HepG2 (cell line): Measurements from ENCODE around the gene GRB10. TPM values are rescaled to one million over a fixed set of nuclear protein-coding genes. Genes with fewer than 3 reads are reported as not detected.

Experiments
- ATAC-seq: fragments of 200-7000 bp; cut with Tn5 transposase; 3 replicates; pipeline ENCODE4 v1.9.1; 2020; ENCODE audit warnings: mild to moderate bottlenecking, moderate library complexity
- BruUV-seq: library from RNA; stranded (reverse); fragments of 400-500 nt; replicated peaks from 2 replicates; lab custom pipeline; 2021; lab: Mats Ljungman, UMichigan
- CTCF ChIA-PET: fragments of 300-600 bp; formaldehyde crosslinking; extraction: SDS; loops from one replicate; lab custom pipeline; 2021; ENCODE audit warnings: low total read pairs, inconsistent platforms, low intra/inter-chr PET ratio; lab: Yijun Ruan, JAX
- POLR2A ChIA-PET: fragments of 350-600 bp; sonication (Branson Sonifier 250); formaldehyde crosslinking; loops from one replicate; lab custom pipeline; 2020; ENCODE audit warnings: antibody characterized with exemption, inconsistent platforms; lab: Yijun Ruan, JAX
- DNase-seq: peaks from one replicate; pipeline ENCODE4 v3.0.0-alpha.2; 2015; ENCODE audit warnings: low spot score
- FAIRE-seq: peaks from 3 replicates; lab custom pipeline; 2011; peaks lifted over from hg19 to GRCh38; lab: Jason Lieb, UNC
- H2AFZ ChIP-seq: one replicate; pipeline ENCODE4 v1.6.1; 2011; ENCODE audit warnings: low read length, inconsistent platforms
- H3K27ac ChIP-seq: fragments of 300-600 bp; 3 replicates; pipeline ENCODE4 v1.8.0; 2011; ENCODE audit warnings: mixed run types, mild to moderate bottlenecking, mixed read lengths, low read length, inconsistent platforms; ENCODE audit not compliant: insufficient read depth; ENCODE audit errors: extremely low read length
- H3K27me3 ChIP-seq, 2 experiments: fragments of 200-600 bp in 1 of 2; 2 replicates in 1 of 2; 3 replicates in 1 of 2; pipeline versions ENCODE4 v1.6.0 to v1.8.0; 2011; ENCODE audit warnings: low read length in 2 of 2, mild to moderate bottlenecking in 2 of 2, moderate library complexity in 2 of 2, inconsistent platforms in 1 of 2; ENCODE audit not compliant: insufficient read depth in 2 of 2, control insufficient read depth in 1 of 2
- H3K36me3 ChIP-seq, 2 experiments: fragments of 200-600 bp in 1 of 2; replicated peaks in 1 of 2; 2 replicates in 1 of 2; 3 replicates in 1 of 2; pipeline versions ENCODE4 v1.5.1 to v1.8.0; 2011; ENCODE audit warnings: low read length in 2 of 2, inconsistent platforms in 1 of 2; ENCODE audit not compliant: insufficient read depth in 2 of 2, control insufficient read depth in 1 of 2
- H3K4me1 ChIP-seq: 2 replicates; pipeline ENCODE4 v1.5.1; 2012; ENCODE audit warnings: low read length, inconsistent platforms; ENCODE audit not compliant: insufficient read depth
- H3K4me2 ChIP-seq: 2 replicates; pipeline ENCODE4 v1.6.0; 2011; ENCODE audit warnings: low read depth, low read length, inconsistent platforms
- H3K4me3 ChIP-seq, 3 experiments: fragments of 200-600 bp in 1 of 3; sonication (generic), shearing (Covaris generic) in 1 of 3; replicated peaks in 1 of 3; 2 replicates each; pipeline ENCODE4 v1.5.1; 2011 to 2016; ENCODE audit warnings: low read length in 3 of 3, inconsistent platforms in 2 of 3, low read depth in 2 of 3, mild to moderate bottlenecking in 2 of 3, control low read depth in 1 of 3, mixed read lengths in 1 of 3; ENCODE audit not compliant: insufficient read depth in 1 of 3
- H3K79me2 ChIP-seq: one replicate; pipeline ENCODE4 v1.6.1; 2011; ENCODE audit warnings: low read length, inconsistent platforms; ENCODE audit not compliant: insufficient read depth
- H3K9ac ChIP-seq: 2 replicates; pipeline ENCODE4 v1.6.0; 2011; ENCODE audit warnings: mild to moderate bottlenecking, low read depth, low read length, inconsistent platforms; ENCODE audit not compliant: insufficient read depth
- H3K9me3 ChIP-seq: 2 replicates; pipeline ENCODE4 v1.5.1; 2012; ENCODE audit warnings: mild to moderate bottlenecking, low read length
- H4K20me1 ChIP-seq: 2 replicates; pipeline ENCODE4 v1.6.0; 2011; ENCODE audit warnings: inconsistent platforms, mild to moderate bottlenecking, low read length, moderate library complexity; ENCODE audit not compliant: insufficient read depth
- CBX2 ChIP-seq, 2 experiments: fragments of 200-600 bp in 1 of 2; sonication (generic); formaldehyde crosslinking in 1 of 2; IDR thresholded peaks; 2 replicates each; pipeline versions ENCODE4 v1.7.0 to v1.8.1; 2018 to 2022; ENCODE audit warnings: low read depth in 2 of 2, low read length in 1 of 2, mild to moderate bottlenecking in 1 of 2, missing genetic modification reagents in 1 of 2
- CEBPZ ChIP-seq: IDR thresholded peaks from 2 replicates; pipeline ENCODE4 v1.6.1; 2012; ENCODE audit warnings: low read length, improper control_type of control experiment
- CREB3 ChIP-seq: sonication (generic); formaldehyde crosslinking; IDR thresholded peaks from 2 replicates; pipeline ENCODE4 v1.5.0; 2020; ENCODE audit warnings: missing genetic modification reagents
- GTF3A ChIP-seq: sonication (generic); formaldehyde crosslinking; conservative IDR thresholded peaks from 2 replicates; pipeline ENCODE4 v1.4.0; 2020; ENCODE audit warnings: mild to moderate bottlenecking, missing genetic modification reagents
- POGK ChIP-seq: sonication (generic); formaldehyde crosslinking; conservative IDR thresholded peaks from 2 replicates; pipeline ENCODE4 v1.8.0; 2022; ENCODE audit warnings: mild to moderate bottlenecking, moderate library complexity, missing genetic modification reagents
- RFX1 ChIP-seq: fragments of 450-650 bp; IDR thresholded peaks from 2 replicates; pipeline ENCODE4 v1.6.1; 2017
- SMARCC2 ChIP-seq: fragments of 450-650 bp; IDR thresholded peaks from 2 replicates; pipeline ENCODE4 v1.6.1; 2017; ENCODE audit warnings: antibody characterized with exemption, mild to moderate bottlenecking
- TBX2 ChIP-seq: sonication (generic); formaldehyde crosslinking; IDR thresholded peaks from 2 replicates; pipeline ENCODE4 v1.5.0; 2020; ENCODE audit warnings: missing genetic modification reagents, mild to moderate bottlenecking, borderline replicate concordance
- ZBTB25 ChIP-seq: IDR thresholded peaks from 2 replicates; pipeline ENCODE4 v1.6.1; 2018; ENCODE audit warnings: missing genetic modification reagents
- ZKSCAN8 ChIP-seq: IDR thresholded peaks from 2 replicates; pipeline ENCODE4 v1.6.1; 2016; ENCODE audit warnings: borderline replicate concordance, missing genetic modification reagents, missing compliant biosample characterization
- ZNF451 ChIP-seq: sonication (generic); formaldehyde crosslinking; IDR thresholded peaks from 2 replicates; pipeline ENCODE4 v1.5.0; 2020; ENCODE audit warnings: mild to moderate bottlenecking, missing genetic modification reagents
- ZNF883 ChIP-seq: sonication (generic); formaldehyde crosslinking; IDR thresholded peaks from 2 replicates; pipeline ENCODE4 v1.5.1; 2020; ENCODE audit warnings: mild to moderate bottlenecking, missing genetic modification reagents; ENCODE audit errors: not compliant biosample characterization
- WGBS: methylation state at CpG from one replicate; pipeline ENCODE4 v1.1.6; 2017; ENCODE audit warnings: low lambda C conversion rate; 5-methylcytosine and 5-hydroxymethylcytosine counted together
- in situ Hi-C: cut with HindIII; loops from 2 replicates; pipeline ENCODE4 v1.10.0; 2017; ENCODE audit warnings: low pct_unique_long_range_greater_than_20kb; ENCODE audit not compliant: extremely low pct_ligation_motif_present
- intact Hi-C: fragments of 100-400 bp; cut with micrococcal nuclease; formaldehyde crosslinking; loops from one replicate; pipeline ENCODE4 v1.10.0; 2022; ENCODE audit not compliant: unreplicated experiment
- polyA plus RNA-seq, 8 experiments: library from polyadenylated mRNA; depleted of rRNA in 3 of 8; stranded (reverse) in 7 of 8; unstranded in 1 of 8; fragments of >200 nt; fragmentation: Illumina TruSeq in 4 of 8; extraction: Trizol in 4 of 8; gene quantifications; 2 replicates each; pipeline versions ENCODE4 v1.2.1 to v1.2.3, GENCODE V29; 2011 to 2016; ENCODE audit warnings: low read depth in 4 of 8, missing spikeins in 1 of 8, mixed read lengths in 1 of 8; ENCODE audit not compliant: insufficient read depth in 1 of 8
- total RNA-seq, 5 experiments: library from RNA; depleted of rRNA; stranded (reverse); fragments of >200 nt; fragmentation: Illumina TruSeq; extraction: Trizol; gene quantifications; 2 replicates each; pipeline ENCODE4 v1.2.3, GENCODE V29; 2016; ENCODE audit warnings: low read depth in 1 of 5
- TF ChIP-seq, protein P1 (sequence below), 2 experiments: IDR thresholded peaks; 2 replicates each; pipeline ENCODE4 v1.6.1; 2011 to 2012; ENCODE audit warnings: low read length in 2 of 2, borderline replicate concordance in 1 of 2, low read depth in 1 of 2, mild to moderate bottlenecking in 1 of 2, moderate library complexity in 1 of 2

Gene GRB10
- total and polyA plus RNA-seq, 2 of the 13 experiments (the other 11 are each of a cell fraction or from before 2014, with no cell fraction given): 4.0 to 6.8 TPM

DNA sequence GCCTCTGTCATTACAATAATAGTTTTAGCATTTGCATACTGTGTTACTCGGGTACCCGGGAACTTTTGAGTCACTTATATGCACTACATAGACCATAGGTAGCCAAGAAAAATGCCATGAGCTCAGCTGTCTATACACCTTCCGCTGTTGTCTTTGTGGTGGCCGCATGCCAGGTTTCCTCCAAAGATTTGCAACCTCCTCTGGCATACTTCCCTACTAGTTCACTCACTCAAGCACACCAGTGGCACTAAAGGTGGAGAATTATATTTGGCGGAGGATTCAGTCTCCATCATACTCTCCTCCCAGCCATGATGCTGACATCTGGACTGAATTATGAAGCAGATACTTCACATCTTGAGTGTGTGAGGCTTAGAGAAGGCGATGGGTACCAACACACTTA, 35.6 kb upstream of the GRB10 start:
- Histone ChIP-seq H3K9me3 (no peaks in the 10 kb centered on the region), H3K27me3 (peaks cover 0 to 8% of the 10 kb centered on the region in 2 experiments; a peak in 1 of 5 replicates), H3K27ac (no peak overlapping the region), H2AFZ (no peak overlapping the region), H4K20me1 (no peaks in the 10 kb centered on the region), H3K4me2 (no peak overlapping the region), H3K36me3 (no peaks in the 10 kb centered on the region), H3K4me1 (peaks cover 19% of the 10 kb centered on the region), H3K79me2 (no peaks in the 10 kb centered on the region), H3K4me3 (no peak overlapping the region), H3K9ac (no peak overlapping the region)
- intact Hi-C loops (no loop called here), in situ Hi-C loops (no loop called here)
- ChIA-PET CTCF (no interaction called here), POLR2A (no interaction called here)
- no TSS peak for BruUV-seq
- FAIRE-seq: no peak
- no peak for DNase-seq
- 37% methylated on average over 6 of the region's 6 CpGs for WGBS
- no peak for ATAC-seq
- TF ChIP-seq CEBPZ (no peak), ZNF451 (no peak), RFX1 (no peak), TBX2 (CRISPR knock-in tag) (no peak), CREB3 (CRISPR knock-in tag) (no peak), ZNF883 (no peak), POGK (CRISPR knock-in tag) (no peak), ZKSCAN8 (CRISPR knock-in tag) (no peak), CBX2 (IDR thresholded peaks at IDR 0.05; ENCODE audit: low read depth, low read length) (no peak), CBX2 (CRISPR knock-in tag; IDR thresholded peaks at IDR 0.05; ENCODE audit: low read depth) (no peak), SMARCC2 (no peak), ZBTB25 (no peak), GTF3A (CRISPR knock-in tag) (no peak)
- TF ChIP-seq, protein P1, sequence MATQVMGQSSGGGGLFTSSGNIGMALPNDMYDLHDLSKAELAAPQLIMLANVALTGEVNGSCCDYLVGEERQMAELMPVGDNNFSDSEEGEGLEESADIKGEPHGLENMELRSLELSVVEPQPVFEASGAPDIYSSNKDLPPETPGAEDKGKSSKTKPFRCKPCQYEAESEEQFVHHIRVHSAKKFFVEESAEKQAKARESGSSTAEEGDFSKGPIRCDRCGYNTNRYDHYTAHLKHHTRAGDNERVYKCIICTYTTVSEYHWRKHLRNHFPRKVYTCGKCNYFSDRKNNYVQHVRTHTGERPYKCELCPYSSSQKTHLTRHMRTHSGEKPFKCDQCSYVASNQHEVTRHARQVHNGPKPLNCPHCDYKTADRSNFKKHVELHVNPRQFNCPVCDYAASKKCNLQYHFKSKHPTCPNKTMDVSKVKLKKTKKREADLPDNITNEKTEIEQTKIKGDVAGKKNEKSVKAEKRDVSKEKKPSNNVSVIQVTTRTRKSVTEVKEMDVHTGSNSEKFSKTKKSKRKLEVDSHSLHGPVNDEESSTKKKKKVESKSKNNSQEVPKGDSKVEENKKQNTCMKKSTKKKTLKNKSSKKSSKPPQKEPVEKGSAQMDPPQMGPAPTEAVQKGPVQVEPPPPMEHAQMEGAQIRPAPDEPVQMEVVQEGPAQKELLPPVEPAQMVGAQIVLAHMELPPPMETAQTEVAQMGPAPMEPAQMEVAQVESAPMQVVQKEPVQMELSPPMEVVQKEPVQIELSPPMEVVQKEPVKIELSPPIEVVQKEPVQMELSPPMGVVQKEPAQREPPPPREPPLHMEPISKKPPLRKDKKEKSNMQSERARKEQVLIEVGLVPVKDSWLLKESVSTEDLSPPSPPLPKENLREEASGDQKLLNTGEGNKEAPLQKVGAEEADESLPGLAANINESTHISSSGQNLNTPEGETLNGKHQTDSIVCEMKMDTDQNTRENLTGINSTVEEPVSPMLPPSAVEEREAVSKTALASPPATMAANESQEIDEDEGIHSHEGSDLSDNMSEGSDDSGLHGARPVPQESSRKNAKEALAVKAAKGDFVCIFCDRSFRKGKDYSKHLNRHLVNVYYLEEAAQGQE (IDR thresholded peaks at IDR 0.05; ENCODE audit: borderline replicate concordance in 1 of 2, low read depth in 1 of 2, low read length in 2 of 2): no peak
